Effector CD8-positive, alpha-beta T cell (primary cell): ENCODE measurements around the gene CCRL2.
"Not testable (repeated sequence)": the region's sequence is repeated elsewhere in the genome, so short reads cannot be mapped to it uniquely, and the experiment has no call there.

Source experiments
- DNase-seq: peaks from one replicate; lab custom pipeline; 2025; lab: John Stamatoyannopoulos, UW

Gene CCRL2

DNA sequence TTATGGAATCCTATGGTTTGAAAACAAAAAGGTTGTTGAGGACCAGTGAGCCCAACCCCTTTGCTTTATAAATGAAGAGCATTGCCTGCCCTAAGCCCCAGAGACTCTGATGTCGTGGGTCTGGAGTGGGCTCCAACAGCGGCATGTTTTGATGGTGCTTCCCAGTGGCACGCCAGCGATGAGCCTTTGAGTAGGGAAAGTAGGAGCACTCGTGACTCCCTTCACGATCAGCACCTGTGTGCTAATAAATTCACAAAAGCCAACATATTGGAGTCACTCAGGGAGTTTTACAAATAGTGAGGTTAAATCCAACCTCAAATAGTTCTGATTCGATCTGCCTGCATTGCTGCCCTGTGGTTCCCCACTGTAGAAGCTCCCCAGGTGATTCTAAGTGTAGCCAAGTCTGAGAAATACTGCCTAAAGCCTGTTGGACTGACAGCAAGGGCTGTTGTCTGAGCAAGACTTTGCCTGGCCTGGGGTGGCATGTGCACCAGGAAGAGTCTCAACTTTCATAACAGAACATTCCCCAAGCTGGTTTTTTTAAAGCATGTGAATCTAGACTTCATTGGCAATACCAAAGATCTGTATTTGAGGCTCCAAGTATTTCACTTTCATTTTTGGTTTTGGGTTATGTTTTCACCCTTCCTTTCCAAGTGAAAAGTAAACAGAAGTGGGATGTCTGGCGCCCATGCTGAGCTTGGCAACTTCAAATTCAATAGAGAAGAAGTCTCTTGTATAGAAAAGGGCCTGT, 26.4 kb upstream of the CCRL2 start:
- no peak for DNase-seq

DNA sequence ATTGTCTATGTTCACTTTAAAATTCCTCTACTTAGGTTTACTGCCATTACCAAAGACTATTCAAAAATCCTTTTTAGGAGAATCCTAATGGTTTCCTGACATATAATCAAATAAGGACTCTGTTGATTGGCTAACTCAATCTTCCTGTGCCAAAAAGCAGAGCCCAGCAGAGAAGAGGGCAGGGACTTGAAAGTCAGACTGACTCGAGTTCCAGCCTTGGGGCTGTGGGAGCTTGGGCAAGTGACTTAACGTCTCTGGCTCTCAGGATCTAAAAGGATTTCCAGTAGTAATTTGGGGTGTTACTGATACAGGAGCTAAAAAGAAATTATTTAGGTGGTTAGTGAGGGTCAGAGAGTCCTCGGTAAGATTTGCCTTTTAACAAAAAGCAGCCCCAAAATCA, 25.4 kb upstream of the CCRL2 start:
- DNase-seq, result no peak

- DNase-seq, result no peak
These were observed 23.7 kb upstream of the CCRL2 start for GRCh38 chr3:46383211-46383950.

DNA sequence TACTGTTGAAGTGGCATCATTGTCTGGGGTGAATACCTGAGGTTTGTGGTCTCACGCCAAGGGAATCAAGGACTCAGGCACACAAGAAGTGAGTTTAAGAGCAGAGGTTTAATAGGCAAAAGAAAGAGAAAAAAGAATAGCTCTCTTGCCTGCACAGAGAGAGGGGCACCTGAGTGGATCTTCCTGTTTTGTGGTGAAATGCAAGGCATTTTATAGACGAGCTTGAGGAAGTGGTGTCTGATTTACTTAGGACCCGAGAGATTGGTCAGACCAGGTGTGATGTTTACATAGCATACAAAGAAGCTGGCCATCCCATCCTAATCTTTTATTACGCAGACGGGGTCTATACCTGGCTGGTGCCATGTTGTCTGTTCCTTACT, 23.1 kb upstream of the CCRL2 start:
- no peak for DNase-seq

GRCh38 chr3:46386205-46386604, 20.9 kb upstream of the CCRL2 start:
- no peak for DNase-seq

- DNase-seq, result not testable (repeated sequence)
These were observed 18.2 kb upstream of the CCRL2 start for GRCh38 chr3:46388847-46389246.

DNA sequence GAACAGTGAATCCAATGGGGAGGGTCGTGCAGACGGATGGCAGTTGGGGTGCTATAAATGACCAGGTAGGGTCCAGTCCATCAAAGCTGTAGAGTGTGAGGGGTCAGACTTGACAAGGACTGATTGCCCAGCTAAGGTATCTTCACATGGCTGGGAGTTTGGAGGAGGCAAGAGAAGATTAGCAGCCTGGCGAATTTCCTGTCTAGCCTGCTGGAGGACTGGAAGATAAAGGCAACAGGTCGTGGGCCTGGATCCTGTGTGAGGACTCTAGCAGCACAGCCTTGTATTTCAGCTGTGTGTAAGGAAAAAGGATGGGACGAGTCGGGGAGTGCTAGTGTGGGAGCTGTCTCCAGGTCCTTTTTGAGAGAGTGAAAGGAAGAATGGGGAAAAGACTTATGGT, 17.8 kb upstream of the CCRL2 start:
- DNase-seq, result no peak

DNA sequence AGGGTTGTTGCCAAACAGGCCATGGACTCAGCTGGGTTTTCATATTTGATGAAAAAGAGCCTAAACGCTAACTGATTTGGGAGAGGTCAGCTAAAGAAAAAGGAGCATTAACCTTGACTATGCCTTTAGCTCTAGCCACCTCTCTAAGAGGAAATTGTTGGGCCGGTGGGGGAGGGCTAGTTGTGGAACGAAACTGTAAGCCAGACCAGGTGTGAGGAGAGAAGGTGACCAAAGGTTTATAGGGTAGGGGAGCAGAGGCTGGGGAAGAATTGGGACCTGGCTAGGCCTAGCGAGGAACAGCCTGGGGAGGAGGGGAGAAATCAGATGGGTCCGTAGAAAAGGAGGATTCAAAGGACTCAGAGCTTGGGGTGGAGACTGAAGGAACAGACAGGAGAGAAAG, 15.5 kb upstream of the CCRL2 start:
- not testable (repeated sequence) for DNase-seq

DNA sequence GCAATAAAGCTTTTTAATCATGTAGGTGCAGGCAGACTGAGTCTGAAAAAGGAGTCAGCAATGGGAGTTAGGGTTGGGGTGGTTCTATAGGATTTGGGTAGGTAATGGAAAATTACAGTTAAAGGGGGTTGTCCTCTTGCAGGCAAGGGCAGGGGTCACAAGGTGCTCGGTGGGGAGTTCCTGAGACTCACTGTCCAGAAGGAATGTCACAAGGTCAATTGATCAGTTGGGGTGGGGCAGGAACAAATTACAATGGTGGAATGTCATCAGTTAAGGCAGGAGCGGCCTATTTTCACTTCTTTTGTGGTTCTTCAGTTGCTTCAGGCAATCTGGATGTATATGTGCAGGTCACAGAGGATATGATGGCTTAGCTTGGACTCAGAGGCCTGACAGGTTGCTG, 14.0 kb upstream of the CCRL2 start:
- no peak for DNase-seq

DNA sequence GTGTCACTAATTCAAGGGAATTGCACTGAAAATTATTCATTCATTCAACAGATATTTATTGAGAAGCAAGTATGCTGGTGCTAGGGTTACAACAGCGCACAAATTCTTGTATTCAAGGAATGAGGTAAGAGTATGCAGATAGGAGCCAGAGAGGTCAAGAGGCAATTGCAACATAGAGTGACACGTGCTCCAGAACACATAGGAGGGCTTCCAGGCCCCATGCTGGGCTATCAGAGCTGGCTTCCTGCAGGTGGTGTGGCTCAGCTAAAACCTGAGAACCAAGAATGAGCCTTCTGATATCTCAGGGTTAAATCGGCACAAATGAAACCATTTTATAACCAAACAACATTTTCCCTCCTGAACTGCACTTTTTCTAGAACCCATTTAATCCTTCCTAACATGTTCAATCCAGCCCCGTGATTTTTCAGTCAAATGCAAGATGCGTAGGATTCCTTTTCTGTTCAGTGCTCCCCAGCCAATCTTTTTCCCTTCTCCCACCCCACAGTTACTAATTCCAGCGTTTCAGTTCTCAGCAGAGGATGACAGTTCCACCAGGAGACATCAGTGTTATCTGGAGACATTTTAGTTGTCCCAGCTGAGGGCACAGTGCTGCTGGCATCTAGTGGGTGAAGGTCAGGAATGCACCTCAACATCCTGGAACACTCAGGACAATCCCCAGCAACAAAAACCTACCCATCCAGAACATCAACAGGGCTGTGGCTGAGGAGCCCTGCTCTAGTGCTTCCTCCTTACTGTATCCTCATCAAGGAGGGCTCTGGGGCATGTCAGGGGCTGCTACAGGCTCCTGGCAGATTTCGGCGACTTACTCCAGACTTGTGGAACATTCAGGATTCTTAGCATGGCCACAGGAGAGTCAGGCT, 13.3 kb upstream of the CCRL2 start:
- DNase-seq, result no peak

GRCh38 chr3:46395210-46395661, 11.8 kb upstream of the CCRL2 start:
- no peak for DNase-seq

GRCh38 chr3:46395766-46396530, 11.1 kb upstream of the CCRL2 start:
- DNase-seq, result no peak

GRCh38 chr3:46397111-46397510, 9.9 kb upstream of the CCRL2 start:
- no peak for DNase-seq

GRCh38 chr3:46398186-46398955, 8.7 kb upstream of the CCRL2 start:
- DNase-seq, result no peak

- no peak for DNase-seq
These were observed 8.0 kb upstream of the CCRL2 start for GRCh38 chr3:46399098-46399497.

DNA sequence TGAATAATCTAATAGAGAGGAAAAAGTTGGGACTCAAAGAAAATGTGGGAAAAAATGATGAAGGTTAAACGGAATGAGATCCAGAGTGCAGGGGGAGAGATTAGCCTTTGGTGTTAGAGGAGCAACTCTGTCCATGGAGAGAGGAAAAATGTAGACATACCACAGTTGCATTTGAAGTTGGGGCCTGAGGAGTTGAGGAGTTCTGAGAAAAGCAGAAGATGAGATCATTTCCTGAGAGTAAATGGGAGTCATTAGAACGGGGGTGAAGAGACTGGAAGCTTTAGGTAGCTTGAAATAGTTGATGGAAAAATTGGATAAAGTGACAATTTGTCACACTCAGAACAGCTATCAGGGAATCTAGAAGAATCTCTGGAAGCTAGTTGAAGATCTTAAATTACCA, 7.5 kb upstream of the CCRL2 start:
- DNase-seq, result no peak

DNA sequence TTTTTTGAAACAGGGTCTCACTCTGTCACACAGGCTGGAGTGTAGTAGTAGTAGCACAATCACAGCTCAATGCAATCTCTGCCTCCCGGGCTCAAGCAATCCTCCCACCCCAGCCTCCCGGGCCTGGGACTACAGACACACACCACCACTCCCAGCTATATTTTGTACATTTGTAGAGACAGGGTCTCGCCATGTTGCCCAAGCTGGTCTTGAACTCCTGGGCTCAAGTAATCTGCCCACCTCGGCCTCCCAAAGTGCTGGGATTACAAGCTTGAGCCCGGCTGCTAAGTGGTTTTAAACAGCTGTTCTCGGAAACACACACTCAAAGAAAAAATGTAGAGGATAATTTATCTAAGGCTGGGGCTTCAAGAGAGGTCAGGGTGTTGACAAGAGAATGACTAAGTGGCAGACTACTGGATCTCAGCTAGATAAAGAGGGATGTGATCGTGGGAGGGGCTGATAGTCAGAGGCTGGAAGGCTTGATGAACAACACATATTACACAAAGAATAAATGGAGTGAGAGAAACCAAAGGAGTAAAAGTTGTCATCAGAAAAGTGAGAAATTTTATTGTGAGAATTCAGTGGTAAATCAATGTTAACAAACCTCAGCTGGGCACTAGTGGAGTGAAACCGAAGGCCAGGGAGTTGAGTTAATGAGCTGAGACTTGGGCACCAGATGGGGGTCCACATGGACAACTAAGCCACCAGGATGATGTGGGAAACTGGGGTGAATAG, 6.9 kb upstream of the CCRL2 start:
- DNase-seq, result no peak

DNA sequence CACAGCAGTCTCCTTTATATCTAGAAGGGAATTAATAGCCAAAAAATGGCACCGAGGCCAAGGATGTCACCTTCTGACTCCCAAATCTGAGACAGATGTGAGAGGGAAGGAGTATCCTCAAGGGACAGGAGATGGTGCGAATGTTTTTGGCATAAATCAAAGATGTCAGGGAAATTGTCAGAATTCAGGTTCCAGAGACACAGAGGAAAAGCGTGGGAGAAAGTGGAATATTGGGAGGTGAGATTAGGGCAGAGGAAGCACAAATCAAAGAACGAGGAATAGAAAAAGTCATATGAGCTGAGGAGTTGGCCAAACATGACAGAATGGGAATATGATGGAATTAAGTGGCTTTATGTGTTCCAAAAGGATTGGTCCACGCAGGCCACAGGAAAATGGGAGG, 6.2 kb upstream of the CCRL2 start:
- DNase-seq, result no peak

DNA sequence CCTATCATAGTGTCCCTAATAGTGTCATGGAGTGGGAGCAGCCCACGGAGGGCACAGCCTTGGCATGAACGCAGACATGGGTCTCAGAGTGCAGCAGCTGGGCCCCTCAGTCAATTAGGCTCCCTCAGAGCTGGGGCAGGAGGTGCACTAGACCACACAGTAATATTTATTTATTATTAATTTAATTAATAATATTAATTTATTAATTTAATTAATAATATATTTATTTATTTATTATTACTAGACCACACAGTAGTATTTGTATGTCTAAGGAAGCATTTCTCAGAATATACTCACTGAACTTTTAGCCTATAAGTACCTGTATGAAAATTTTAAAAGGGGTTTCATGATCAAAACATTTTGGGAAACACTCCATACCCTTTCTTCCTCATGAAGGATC, 5.5 kb upstream of the CCRL2 start:
- DNase-seq, result no peak

- not testable (repeated sequence) for DNase-seq
These were observed 4.2 kb upstream of the CCRL2 start for GRCh38 chr3:46402902-46403301.
